ENCODE data around the gene ZNF506.

- TF ChIP-seq, protein P1, sequence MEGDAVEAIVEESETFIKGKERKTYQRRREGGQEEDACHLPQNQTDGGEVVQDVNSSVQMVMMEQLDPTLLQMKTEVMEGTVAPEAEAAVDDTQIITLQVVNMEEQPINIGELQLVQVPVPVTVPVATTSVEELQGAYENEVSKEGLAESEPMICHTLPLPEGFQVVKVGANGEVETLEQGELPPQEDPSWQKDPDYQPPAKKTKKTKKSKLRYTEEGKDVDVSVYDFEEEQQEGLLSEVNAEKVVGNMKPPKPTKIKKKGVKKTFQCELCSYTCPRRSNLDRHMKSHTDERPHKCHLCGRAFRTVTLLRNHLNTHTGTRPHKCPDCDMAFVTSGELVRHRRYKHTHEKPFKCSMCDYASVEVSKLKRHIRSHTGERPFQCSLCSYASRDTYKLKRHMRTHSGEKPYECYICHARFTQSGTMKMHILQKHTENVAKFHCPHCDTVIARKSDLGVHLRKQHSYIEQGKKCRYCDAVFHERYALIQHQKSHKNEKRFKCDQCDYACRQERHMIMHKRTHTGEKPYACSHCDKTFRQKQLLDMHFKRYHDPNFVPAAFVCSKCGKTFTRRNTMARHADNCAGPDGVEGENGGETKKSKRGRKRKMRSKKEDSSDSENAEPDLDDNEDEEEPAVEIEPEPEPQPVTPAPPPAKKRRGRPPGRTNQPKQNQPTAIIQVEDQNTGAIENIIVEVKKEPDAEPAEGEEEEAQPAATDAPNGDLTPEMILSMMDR (IDR thresholded peaks at IDR 0.05), result no peak
- TF ChIP-seq POLR2A (IDR thresholded peaks at IDR 0.05), result no peak
Measured at GRCh38 chr19:19742773-19743172, 78.8 kb downstream of the ZNF506 start.
